Muscle layer of duodenum (tissue), 2 donors: ENCODE results near the gene EMC1.
"Not testable (repeated sequence)": the region's sequence is repeated elsewhere in the genome, so short reads cannot be mapped to it uniquely, and the experiment has no call there.

ENCODE experiments used
- H3K27ac ChIP-seq: one replicate; pipeline ENCODE4 v1.7.0; 2013; ENCODE audit warnings: mild to moderate bottlenecking, low read length
- H3K27me3 ChIP-seq: one replicate; pipeline ENCODE4 v1.7.0; 2013; ENCODE audit warnings: low read depth, mild to moderate bottlenecking, control low read depth, low read length
- H3K36me3 ChIP-seq, 2 donors: one replicate each; pipeline ENCODE4 v1.7.0; 2013; ENCODE audit warnings: low read length in 2 of 2, control low read depth in 1 of 2, mild to moderate bottlenecking in 1 of 2; ENCODE audit not compliant: insufficient read depth in 2 of 2, control insufficient read depth in 1 of 2
- H3K4me1 ChIP-seq, 2 donors: one replicate each; pipeline ENCODE4 v1.7.0; 2013; ENCODE audit warnings: low read length in 2 of 2, mild to moderate bottlenecking in 2 of 2, control low read depth in 1 of 2, moderate library complexity in 1 of 2; ENCODE audit not compliant: insufficient read depth in 2 of 2, control insufficient read depth in 1 of 2
- H3K4me3 ChIP-seq, 2 donors: one replicate each; pipeline ENCODE4 v1.7.0; 2013; ENCODE audit warnings: low read length in 2 of 2, low read depth in 1 of 2, mild to moderate bottlenecking in 1 of 2
- H3K9me3 ChIP-seq, 2 donors: one replicate each; pipeline ENCODE4 v1.7.0; 2013; ENCODE audit warnings: low read length in 2 of 2, control low read depth in 1 of 2, mild to moderate bottlenecking in 1 of 2; ENCODE audit not compliant: control insufficient read depth in 1 of 2
- donor health status: healthy.

The EMC1 gene

DNA sequence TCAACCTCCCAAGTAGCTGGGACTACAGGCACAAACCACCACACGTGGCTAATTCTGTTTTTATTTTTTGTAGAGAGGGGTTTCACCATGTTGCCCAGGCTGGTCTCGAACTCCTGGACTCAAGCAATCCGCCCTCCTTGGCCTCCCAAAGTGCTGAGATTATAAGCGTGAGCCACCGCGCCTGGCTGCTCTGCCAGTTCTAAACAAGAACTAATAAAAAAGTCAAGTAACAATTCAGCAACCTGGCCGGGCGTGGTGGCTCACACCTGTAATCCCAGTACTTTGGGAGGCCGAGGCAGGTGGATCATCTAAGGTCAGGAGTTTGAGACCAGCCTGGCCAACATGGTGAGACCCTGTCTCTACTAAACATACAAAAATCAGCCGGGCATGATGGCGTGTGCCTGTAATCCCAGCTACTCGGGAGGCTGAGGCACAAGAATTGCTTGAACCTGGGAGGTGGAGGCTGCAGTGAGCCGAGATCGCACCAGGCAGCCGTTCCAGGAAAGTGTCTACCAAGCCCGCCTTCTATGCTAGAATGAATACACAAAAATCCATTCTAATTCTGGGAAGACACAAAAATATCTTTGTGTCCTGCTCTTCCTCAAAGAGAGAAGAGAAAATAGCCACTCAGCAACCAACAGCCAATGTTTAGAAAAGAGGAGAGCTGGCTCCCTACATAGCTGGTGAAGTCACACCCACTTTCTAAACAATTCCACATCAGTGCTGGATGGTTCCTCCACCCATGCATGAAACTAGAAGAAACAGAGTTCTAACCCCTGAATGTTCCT lies 19.4 kb downstream of the EMC1 start:
- peaks cover 44 to 48% of the 10 kb centered on the region in 2 donors for H3K36me3 ChIP-seq

DNA sequence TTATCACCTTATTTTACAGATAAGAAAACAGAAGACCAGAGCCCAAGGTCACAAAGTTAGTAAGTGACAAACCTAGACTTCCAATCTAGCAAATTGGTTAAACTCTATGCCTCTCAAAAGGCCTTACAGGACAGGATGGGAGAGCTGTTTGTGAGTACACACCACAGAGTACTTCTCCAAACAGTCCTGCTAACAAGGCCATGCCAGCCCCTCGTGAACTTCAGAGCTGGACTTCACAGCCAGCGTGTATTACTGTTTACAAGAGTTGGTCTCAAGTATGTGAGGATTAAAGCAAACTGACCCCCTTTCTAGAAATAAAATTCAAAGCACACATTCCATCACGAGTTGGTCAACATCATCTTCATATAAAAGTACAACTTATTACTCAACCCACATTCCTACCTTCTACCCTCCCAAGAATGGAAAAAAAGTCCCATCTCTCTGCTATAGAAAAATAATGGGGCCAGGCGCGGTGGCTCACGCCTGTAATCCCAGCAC lies 21.4 kb downstream of the EMC1 start:
- Histone ChIP-seq H3K27ac (no peak overlapping the region), H3K27me3 (no peaks in the 10 kb centered on the region), H3K36me3 (peaks cover 53 to 55% of the 10 kb centered on the region in 2 donors), H3K4me1 (peaks cover 0 to 24% of the 10 kb centered on the region in 2 donors), H3K9me3 (no peaks in the 10 kb centered on the region), H3K4me3 (no peak overlapping the region)

More for the DNA sequence above, 19.4 kb downstream of the EMC1 start:
- H3K9me3 ChIP-seq, H3K27me3 ChIP-seq, H3K4me3 ChIP-seq: not testable (repeated sequence)
- Histone ChIP-seq H3K4me1 (peaks cover 0 to 24% of the 10 kb centered on the region in 2 donors), H3K27ac (peak overlapping the region; percentile 21)

DNA sequence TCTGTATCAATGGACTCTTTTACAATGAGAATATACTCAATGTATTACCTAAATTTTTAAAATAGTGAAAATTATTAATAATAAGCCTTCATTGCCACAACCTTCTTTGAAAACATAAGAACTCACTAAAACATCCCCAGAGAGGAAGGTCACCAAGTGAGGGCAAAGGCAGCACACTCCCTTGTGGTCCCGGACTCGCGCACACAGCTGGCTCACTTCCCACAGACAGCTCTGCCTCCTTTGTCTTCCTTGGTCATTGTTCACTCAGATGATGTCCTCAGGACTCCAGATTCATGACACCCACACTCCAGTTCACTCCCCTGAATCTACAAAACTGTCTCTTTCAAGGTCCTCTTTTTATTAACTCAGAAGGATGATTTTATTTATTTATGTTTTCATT lies 22.1 kb downstream of the EMC1 start:
- H3K4me1 ChIP-seq, result peaks cover 0 to 21% of the 10 kb centered on the region in 2 donors
- H3K9me3 ChIP-seq, result no peaks in the 10 kb centered on the region
- no peak overlapping the region for H3K27ac ChIP-seq
- no peak overlapping the region for H3K4me3 ChIP-seq
- H3K27me3 ChIP-seq, result no peaks in the 10 kb centered on the region
- peaks cover 57% of the 10 kb centered on the region in 2 donors for H3K36me3 ChIP-seq

DNA sequence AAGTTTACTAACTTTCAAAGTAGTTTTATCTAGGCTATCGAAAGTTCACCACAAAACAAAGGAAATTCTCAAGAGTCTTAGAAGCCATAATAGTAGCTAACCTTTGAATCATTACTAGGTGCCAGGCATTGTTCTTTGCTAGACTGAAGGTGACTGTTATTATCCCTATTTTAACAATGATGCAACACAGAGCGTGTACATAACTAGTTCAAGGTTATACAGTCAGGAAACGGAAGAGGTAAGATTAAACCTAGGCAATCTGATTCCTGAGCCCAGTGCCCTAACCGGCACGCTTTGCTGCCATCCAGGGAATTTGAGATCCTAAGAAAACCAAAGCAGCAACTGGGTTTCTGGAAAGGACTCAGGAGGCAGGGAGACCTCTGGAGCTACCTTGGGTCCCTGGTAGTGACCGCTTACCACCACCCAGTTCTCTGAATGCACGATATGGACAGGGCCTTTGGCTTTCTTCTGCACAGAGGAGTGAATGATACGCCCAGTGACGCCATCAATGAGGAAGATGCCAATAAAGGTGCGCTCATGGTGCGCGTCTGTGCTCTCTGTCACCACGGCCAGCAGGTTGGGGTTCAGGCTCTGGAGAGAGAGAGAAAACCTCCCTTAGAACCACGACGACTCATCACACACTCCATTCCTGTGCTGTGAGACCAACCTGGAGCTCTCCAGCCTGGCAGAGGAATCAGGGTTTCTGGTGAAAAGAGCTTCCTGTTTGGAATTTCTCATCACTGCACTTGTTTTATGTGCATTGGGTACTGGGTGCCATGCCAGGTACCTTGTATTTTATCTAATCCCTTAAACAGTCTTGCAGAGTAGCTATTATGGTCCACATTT lies 28.1 kb downstream of the EMC1 start:
- Histone ChIP-seq H3K27ac (no peak overlapping the region), H3K9me3 (no peaks in the 10 kb centered on the region), H3K4me3 (no peak overlapping the region), H3K36me3 (peaks cover 69 to 78% of the 10 kb centered on the region in 2 donors), H3K27me3 (no peaks in the 10 kb centered on the region), H3K4me1 (no peaks in the 10 kb centered on the region)

DNA sequence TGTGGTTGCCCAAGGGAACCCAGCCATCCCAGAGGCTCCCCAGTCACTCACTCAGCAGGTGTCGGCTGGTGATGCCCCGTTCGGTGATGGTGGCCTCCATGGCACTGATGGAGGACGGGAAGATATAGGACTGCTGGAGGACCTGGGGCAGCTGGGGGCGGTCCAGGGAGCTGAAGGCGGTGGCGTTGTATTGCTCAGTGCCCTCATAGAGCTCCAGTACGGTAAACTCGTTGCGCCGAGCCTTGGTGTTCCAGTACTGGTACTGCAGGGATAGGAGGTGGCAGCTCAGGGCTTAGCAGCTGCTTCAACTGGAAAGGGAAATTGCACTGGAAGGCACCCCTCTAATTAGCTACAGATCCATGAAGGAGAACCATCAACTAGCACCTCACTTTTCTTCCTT lies 28.8 kb downstream of the EMC1 start:
- no peak overlapping the region for H3K27ac ChIP-seq
- H3K4me3 ChIP-seq, result no peak overlapping the region
- peaks cover 74 to 83% of the 10 kb centered on the region in 2 donors for H3K36me3 ChIP-seq
- no peaks in the 10 kb centered on the region for H3K4me1 ChIP-seq
- H3K9me3 ChIP-seq, result no peaks in the 10 kb centered on the region
- H3K27me3 ChIP-seq, result no peaks in the 10 kb centered on the region

DNA sequence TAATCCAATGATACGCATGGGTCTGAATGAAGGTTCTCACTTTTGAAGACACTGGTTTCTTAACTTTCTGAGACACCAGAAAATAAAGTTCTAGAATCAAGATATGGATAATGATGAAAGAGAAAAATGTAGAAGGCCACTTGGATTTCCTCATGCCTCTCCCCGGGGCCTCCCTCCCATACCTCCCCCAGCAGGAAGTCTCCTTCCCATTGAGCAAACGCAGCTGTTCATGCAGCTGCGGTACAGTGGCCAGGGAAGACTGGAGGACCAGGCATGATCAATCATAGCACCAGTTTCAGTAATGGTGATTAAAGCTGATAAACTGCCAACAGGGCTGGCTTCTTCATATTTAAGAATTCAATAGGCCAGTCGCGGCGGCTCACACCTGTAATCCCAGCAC lies 30.3 kb downstream of the EMC1 start:
- Histone ChIP-seq H3K27me3 (no peaks in the 10 kb centered on the region), H3K27ac (no peak overlapping the region), H3K4me3 (no peak overlapping the region), H3K4me1 (no peaks in the 10 kb centered on the region), H3K9me3 (no peaks in the 10 kb centered on the region), H3K36me3 (peaks cover 69 to 74% of the 10 kb centered on the region in 2 donors)

DNA sequence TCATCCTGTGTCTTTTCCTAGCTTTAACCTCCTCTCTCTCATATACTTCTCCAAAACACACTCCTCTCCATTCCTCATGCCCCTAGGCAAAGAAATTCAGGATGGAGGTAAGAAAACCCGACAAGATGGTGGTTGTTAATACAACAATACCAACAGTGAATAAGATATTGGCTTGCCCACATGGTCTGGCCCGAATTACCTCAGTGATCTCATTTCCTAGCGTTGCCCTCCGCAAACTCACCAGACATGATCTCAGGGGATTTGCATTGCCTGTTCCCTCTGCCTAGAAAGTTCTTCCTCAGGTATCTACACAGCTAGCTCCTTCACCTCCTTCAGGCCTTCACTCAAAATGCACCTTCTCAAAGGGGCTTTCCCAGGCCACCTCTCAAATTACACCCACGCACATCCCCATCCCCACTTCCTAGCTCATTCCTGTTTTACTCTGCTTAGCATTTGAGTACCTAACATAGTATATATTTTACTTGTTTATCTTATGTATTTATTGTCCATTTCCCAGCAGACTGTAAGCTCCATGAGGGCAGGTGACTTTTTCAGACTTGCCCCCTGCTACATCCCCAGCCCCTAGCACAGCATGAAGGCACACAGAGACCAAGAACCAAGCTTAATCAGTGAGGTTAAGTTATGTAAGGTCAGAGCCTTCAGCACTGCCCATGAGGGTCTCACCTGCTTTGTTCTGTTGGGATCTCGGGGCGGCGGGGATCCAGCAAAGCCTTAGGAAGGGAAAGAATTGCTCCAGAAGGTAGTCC lies 31.1 kb downstream of the EMC1 start:
- H3K9me3 ChIP-seq, result no peaks in the 10 kb centered on the region
- no peaks in the 10 kb centered on the region for H3K4me1 ChIP-seq
- H3K27ac ChIP-seq, result no peak overlapping the region
- peaks cover 64 to 69% of the 10 kb centered on the region in 2 donors for H3K36me3 ChIP-seq
- H3K27me3 ChIP-seq, result no peaks in the 10 kb centered on the region
- no peak overlapping the region for H3K4me3 ChIP-seq

DNA sequence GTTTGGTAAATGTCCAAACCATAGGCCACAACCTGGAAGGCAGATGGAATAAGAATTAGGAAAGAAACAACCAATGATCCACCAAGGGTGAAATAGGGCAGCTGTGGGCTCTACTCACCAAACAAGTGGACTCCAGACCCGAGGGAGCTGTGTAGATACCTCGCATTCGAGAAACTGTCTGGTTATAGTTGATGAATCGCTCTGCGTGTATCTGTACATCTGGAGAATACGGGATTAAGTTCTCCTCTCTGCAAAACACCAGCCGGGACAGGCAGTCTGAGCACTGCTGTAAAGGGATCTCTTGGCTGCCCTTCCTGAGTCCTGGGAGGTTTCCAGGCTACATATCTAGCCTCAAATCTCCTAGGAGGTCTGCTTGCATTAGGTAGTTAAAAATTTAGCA lies 31.9 kb downstream of the EMC1 start:
- Histone ChIP-seq H3K27me3 (no peaks in the 10 kb centered on the region), H3K9me3 (no peaks in the 10 kb centered on the region), H3K36me3 (peaks cover 58 to 62% of the 10 kb centered on the region in 2 donors), H3K27ac (no peak overlapping the region), H3K4me1 (no peaks in the 10 kb centered on the region), H3K4me3 (no peak overlapping the region)

DNA sequence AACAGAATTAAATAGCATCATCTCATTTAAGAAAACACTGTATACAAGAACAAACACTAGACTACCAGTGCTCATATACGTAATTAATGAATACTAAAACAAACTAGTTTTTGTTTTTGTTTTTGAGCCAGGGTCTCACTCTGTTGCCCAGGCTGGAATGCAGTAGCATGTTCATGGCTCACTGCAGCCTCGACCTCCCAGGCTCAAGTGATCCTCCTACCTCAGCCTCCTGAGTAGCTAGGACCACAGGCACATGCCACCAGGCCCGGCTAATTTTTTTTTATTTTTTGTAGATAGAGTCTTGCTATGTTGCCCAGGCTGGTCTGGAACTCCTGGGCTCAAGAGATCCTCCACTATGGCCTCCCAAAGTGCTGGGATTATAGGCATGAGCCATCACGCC lies 34.7 kb downstream of the EMC1 start:
- not testable (repeated sequence) for H3K4me1 ChIP-seq, H3K9me3 ChIP-seq, H3K4me3 ChIP-seq, H3K27me3 ChIP-seq, H3K27ac ChIP-seq
- peaks cover 38 to 42% of the 10 kb centered on the region in 2 donors for H3K36me3 ChIP-seq

DNA sequence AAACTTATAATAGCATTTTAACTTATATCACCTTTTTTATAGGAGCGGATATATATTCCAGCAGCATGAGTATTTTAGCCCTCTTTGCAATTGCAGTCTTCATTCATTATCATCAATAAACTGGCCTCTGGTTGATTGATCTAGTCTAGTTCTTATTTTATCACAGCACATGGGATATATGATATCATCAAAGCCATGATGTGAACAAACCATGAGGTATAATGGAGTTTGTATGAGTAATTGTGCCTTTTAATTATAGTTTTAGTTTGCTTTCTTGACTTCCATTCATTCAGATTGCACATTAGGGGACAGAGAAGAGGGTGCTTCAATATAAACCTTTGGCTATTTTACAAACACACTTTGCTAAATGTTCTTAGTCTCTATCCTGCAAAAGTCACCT lies 37.7 kb downstream of the EMC1 start:
- Histone ChIP-seq H3K4me1 (peaks cover 11 to 23% of the 10 kb centered on the region in 2 donors), H3K4me3 (no peak overlapping the region), H3K9me3 (no peaks in the 10 kb centered on the region), H3K27me3 (no peaks in the 10 kb centered on the region), H3K36me3 (peaks cover 15 to 27% of the 10 kb centered on the region in 2 donors), H3K27ac (no peak overlapping the region)

DNA sequence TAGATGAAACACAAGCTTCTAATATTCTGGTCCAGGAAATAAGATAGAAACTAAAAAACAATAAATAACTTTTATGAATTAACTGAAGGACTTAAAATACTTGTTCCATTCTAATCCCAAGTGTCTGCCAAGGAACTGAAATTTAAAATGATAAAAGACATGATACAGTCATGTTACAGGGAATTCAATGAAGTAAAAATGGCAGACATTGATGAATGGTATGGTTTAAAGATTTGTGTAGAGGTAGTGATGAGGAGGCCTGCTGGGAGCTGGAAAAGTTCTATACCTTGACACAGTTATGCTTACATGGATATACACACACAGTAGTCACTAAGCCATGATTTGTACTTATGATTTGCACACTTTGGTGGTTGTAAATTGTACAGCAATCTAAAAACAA lies 39.2 kb downstream of the EMC1 start:
- Histone ChIP-seq H3K27me3 (no peaks in the 10 kb centered on the region), H3K27ac (no peak overlapping the region), H3K4me3 (no peak overlapping the region), H3K4me1 (peaks cover 14 to 34% of the 10 kb centered on the region in 2 donors), H3K9me3 (no peaks in the 10 kb centered on the region), H3K36me3 (peaks cover 5 to 19% of the 10 kb centered on the region in 2 donors)
